Heart right ventricle (tissue), 16 donors: Measurements from ENCODE around the gene CRACR2A. TPM values are rescaled to one million over a fixed set of nuclear protein-coding genes. Genes with fewer than 3 reads are reported as not detected.
A peak's percentile ranks its signal among the peaks of the same experiment; 100 is the strongest.

Experiments
- ATAC-seq, 8 donors: fragments of 200-7000 bp; cut with Tn5 transposase; one replicate each; pipeline ENCODE4 v1.9.1; 2020; ENCODE audit warnings: mild to moderate bottlenecking in 8 of 8, moderate library complexity in 8 of 8, moderate number of reproducible peaks in 1 of 8
- DNase-seq, 2 donors: peaks; one replicate each; pipeline ENCODE4 v3.0.0-alpha.2; 2020
- H3K27ac ChIP-seq, 10 donors: fragments of 200-600 bp; sonication (generic) in 2 of 10; one replicate each; pipeline versions ENCODE4 v1.5.0 to v1.8.0; 2020 to 2022; ENCODE audit warnings: mild to moderate bottlenecking in 3 of 10
- H3K27me3 ChIP-seq, 7 donors: fragments of 200-600 bp; one replicate each; pipeline ENCODE4 v1.8.0; 2021 to 2022; ENCODE audit warnings: mild to moderate bottlenecking in 2 of 7
- H3K36me3 ChIP-seq, 9 donors: fragments of 200-600 bp; sonication (generic) in 1 of 9; one replicate each; pipeline versions ENCODE4 v1.5.0 to v1.8.0; 2020 to 2022; ENCODE audit warnings: mild to moderate bottlenecking in 2 of 9
- H3K4me1 ChIP-seq, 9 donors: fragments of 200-600 bp; sonication (generic) in 1 of 9; one replicate each; pipeline versions ENCODE4 v1.5.0 to v1.8.0; 2020 to 2022; ENCODE audit warnings: mild to moderate bottlenecking in 4 of 9
- H3K4me3 ChIP-seq, 10 donors: fragments of 200-600 bp; sonication (generic) in 2 of 10; one replicate each; pipeline versions ENCODE4 v1.5.0 to v1.8.0; 2020 to 2022; ENCODE audit warnings: mild to moderate bottlenecking in 7 of 10, moderate library complexity in 2 of 10
- H3K9me3 ChIP-seq, 11 donors: fragments of 200-600 bp in 10 of 11; sonication (generic) in 2 of 11; one replicate each; pipeline versions ENCODE4 v1.5.0 to v1.8.0; 2013 to 2022; ENCODE audit warnings: mild to moderate bottlenecking in 2 of 11, control low read depth in 1 of 11, moderate library complexity in 1 of 11
- CTCF ChIP-seq, 9 donors: fragments of 200-600 bp; sonication (generic) in 2 of 9; IDR thresholded peaks; one replicate each; pipeline versions ENCODE4 v1.5.0 to v1.8.0; 2021 to 2022; ENCODE audit warnings: antibody characterized with exemption in 9 of 9, mild to moderate bottlenecking in 5 of 9, moderate library complexity in 1 of 9
- WGBS, 2 donors: extraction: QIAGEN DNeasy Blood & Tissue Kit; methylation state at CpG; one replicate each; pipeline ENCODE4 v1.1.7; 2013; ENCODE audit warnings: inconsistent platforms in 1 of 2; 5-methylcytosine and 5-hydroxymethylcytosine counted together
- intact Hi-C, 10 donors: fragments of 100-400 bp; cut with DNase I; formaldehyde crosslinking; loops; one replicate each; pipeline versions ENCODE4 v1.11.1 to v1.14.2; 2022
- polyA plus RNA-seq, 2 donors: library from polyadenylated mRNA; stranded (reverse); fragments of 200-250 nt; gene quantifications; one replicate each; pipeline ENCODE4 v1.2.3, GENCODE V29; 2013
- total RNA-seq, 10 donors: library from RNA; stranded (reverse); fragmentation: NEBNext Ultra II Directional in 3 of 10; extraction: Animal tissue kit (Norgen Biotek cat#: 25700) in 3 of 10; gene quantifications; one replicate each; pipeline versions ENCODE4 v1.2.1 to v1.2.4, GENCODE V29; 2021 to 2023
- donor health status: Arrhythmogenic right ventricular cardiomyopathy.
- donor health status: ischemic (EF 13 %, LVEDD 7.1; RV severe dilation, severe dysfunction).
- donor health status: healthy with polysubstance abuse.
- donor health status: DM: no; HTN: yes; CAD: no.
- donor health status: DM: no; HTN: no; CAD: no.
- donor health status: ischemic (EF 25% LVEDD 6.9; RV normal size, moderate dysfunction).
- donor health status: ischemic (EF 25% LVEDD 5.7; RV mildly dilated, moderate dysfunction).
- donor health status: healthy.
- donor health status: DM: yes; HTN: yes; CAD: no.
- donor health status: Ischemic cardiomyopathy.
- donor health status: ischemic (EF 35%, LVEDD 5.7; RV mildly dilated, moderate dysfunction).
- donor health status: nonischemic (EF 11% LVEDD 7.7; RV severe dilation, severe dysfunction).
- donor health status: DM: yes; HTN: yes; CAD: no.
- donor health status: PGD.
- donor health status: ischemic (EF 29% LVEDD 5.4; RV normal size, mild dysfunction).
- donor health status: nonischemic (EF 23%, LVEDD 6.1; RV moderate dilation, normal function).

The CRACR2A gene
- total and polyA plus RNA-seq, 12 donors: 0.64 to 10.4 (median 4.6) TPM

- DNase-seq (no peak), ATAC-seq (no peak)
- peaks cover under 1 to 14% (median 9%) of the 10 kb centered on the region in 9 donors for H3K4me1 ChIP-seq
- no peak for TF ChIP-seq CTCF (IDR thresholded peaks at IDR 0.05)
- peaks cover 0 to 38% (median 0%) of the 10 kb centered on the region in 9 donors for H3K36me3 ChIP-seq
- H3K27ac ChIP-seq: no peak overlapping the region
- H3K9me3 ChIP-seq: no peaks in the 10 kb centered on the region
- H3K27me3 ChIP-seq: no peaks in the 10 kb centered on the region
- intact Hi-C loops: loop anchor here in 1 of 10 donors (10.0 kb wide), 1 partner anchor 123 kb away; no protein-coding TSS in a partner anchor
- 73 to 75% methylated on average over 6 of the region's 6 CpGs for WGBS, 2 donors
- no peak overlapping the region for H3K4me3 ChIP-seq
These were observed 101.1 kb downstream of the CRACR2A start for GRCh38 chr12:3651585-3652424.

GRCh38 chr12:3647504-3647903, 105.4 kb downstream of the CRACR2A start:
- H3K4me1 ChIP-seq: peaks cover 5 to 12% (median 8%) of the 10 kb centered on the region in 9 donors
- no peak for TF ChIP-seq CTCF (IDR thresholded peaks at IDR 0.05)
- 87 to 90% methylated on average over 5 of the region's 5 CpGs for WGBS, 2 donors
- peaks cover 0 to 9% (median 0%) of the 10 kb centered on the region in 9 donors for H3K36me3 ChIP-seq
- DNase-seq (no peak), ATAC-seq (no peak)
- intact Hi-C loops: loop anchor here in 1 of 10 donors (10.0 kb wide), 1 partner anchor 343 kb away; no protein-coding TSS in a partner anchor
- H3K27ac ChIP-seq: no peak overlapping the region
- H3K4me3 ChIP-seq: no peak overlapping the region
- no peaks in the 10 kb centered on the region for H3K9me3 ChIP-seq
- no peaks in the 10 kb centered on the region for H3K27me3 ChIP-seq

GRCh38 chr12:3646561-3647241, 106.2 kb downstream of the CRACR2A start:
- peak in 3 of 8 donors; percentile 58 to 69 (median 65) for ATAC-seq
- Histone ChIP-seq H3K27ac (no peak overlapping the region), H3K27me3 (no peaks in the 10 kb centered on the region), H3K4me1 (peaks cover 5 to 12% (median 8%) of the 10 kb centered on the region in 9 donors), H3K4me3 (no peak overlapping the region), H3K9me3 (no peaks in the 10 kb centered on the region), H3K36me3 (peaks cover 0 to 9% (median 0%) of the 10 kb centered on the region in 9 donors)
- no peak for TF ChIP-seq CTCF (IDR thresholded peaks at IDR 0.05)
- intact Hi-C loops: loop anchor here in 1 of 10 donors (10.0 kb wide), 1 partner anchor 342 kb away; no protein-coding TSS in a partner anchor
- 50 to 52% methylated on average over 12 of the region's 12 CpGs for WGBS, 2 donors
- DNase-seq: no peak

- TF ChIP-seq CTCF (IDR thresholded peaks at IDR 0.05): no peak
- no peaks in the 10 kb centered on the region for H3K27me3 ChIP-seq
- intact Hi-C loops: loop anchor here in 1 of 10 donors (10.0 kb wide), 1 partner anchor 340 kb away; no protein-coding TSS in a partner anchor
These were observed 107.8 kb downstream of the CRACR2A start for GRCh38 chr12:3645091-3645490.

More at GRCh38 chr12:3645091-3645490, 107.8 kb downstream of the CRACR2A start:
- Histone ChIP-seq H3K27ac (no peak overlapping the region), H3K4me1 (peaks cover 5 to 12% (median 8%) of the 10 kb centered on the region in 9 donors), H3K9me3 (no peaks in the 10 kb centered on the region), H3K36me3 (peaks cover 0 to 9% (median 0%) of the 10 kb centered on the region in 9 donors), H3K4me3 (no peak overlapping the region)
- ATAC-seq: no peak
- DNase-seq: no peak
- WGBS, 2 donors: 97% methylated on average over 4 of the region's 4 CpGs
